ENCODE results near the gene ABCA2. TPM values are rescaled to one million over a fixed set of nuclear protein-coding genes. Genes with fewer than 3 reads are reported as not detected.

ABCA2 gene
- total RNA-seq, 1 experiment from 2014 or later = 114 TPM

GRCh38 chr9:136983656-136984314 is 44.3 kb downstream of the ABCA2 start:
- Histone ChIP-seq H3K79me2 (ENCODE audit: insufficient read depth, low read length) (no peaks in the 10 kb centered on the region), H4K20me1 (ENCODE audit: insufficient read depth) (no peaks in the 10 kb centered on the region), H3K4me2 (ENCODE audit: low read length) (no peak overlapping the region), H3K9me2 (ENCODE audit: insufficient read depth) (no peaks in the 10 kb centered on the region), H3K36me3 (ENCODE audit: control insufficient read depth in 1 of 2, insufficient read depth in 2 of 2, low read length in 2 of 2) (no peaks in the 10 kb centered on the region), H3K27ac (ENCODE audit: low read depth, low read length) (no peak overlapping the region), H3K4me3 (replicated peaks in 1 of 2; ENCODE audit: low read depth in 1 of 2, low read length in 2 of 2) (no peak overlapping the region), H3K4me1 (ENCODE audit: control insufficient read depth in 1 of 2, insufficient read depth in 2 of 2, low read length in 2 of 2) (peaks cover 0 to 5% of the 10 kb centered on the region in 2 experiments; a peak in 1 of 4 replicates), H3K27me3 (ENCODE audit: insufficient read depth, low read length) (no peaks in the 10 kb centered on the region), H3K9ac (ENCODE audit: low read length) (no peak overlapping the region), H3K9me3 (ENCODE audit: control insufficient read depth in 1 of 2, insufficient read depth in 1 of 2, low read depth in 1 of 2, low read length in 2 of 2) (no peaks in the 10 kb centered on the region), H2AFZ (ENCODE audit: low read depth, low read length, poor library complexity, severe bottlenecking) (no peak overlapping the region)
- CTCF ChIA-PET = no interaction called here
- BruUV-seq (replicated peaks) = no TSS peak
- intact Hi-C loops (cut with micrococcal nuclease) = no loop called here
- RAD21 ChIA-PET (ENCODE audit: low non-redundant PET in 1 of 2, low total read pairs in 2 of 2, uncharacterized antibody in 2 of 2, unreplicated experiment in 2 of 2) = no interaction called here
- POLR2A ChIA-PET = no interaction called here
- DNase-seq (ENCODE audit: low read depth, low spot score) (no peak), ATAC-seq (no peak)
- TF ChIP-seq POLR2A (IDR thresholded peaks at IDR 0.05; ENCODE audit: borderline replicate concordance, extremely low read depth, insufficient read depth, insufficient read length) = no peak
- no peak for TF ChIP-seq SRF (IDR thresholded peaks at IDR 0.05; ENCODE audit: low read depth)
- TF ChIP-seq SIN3A (IDR thresholded peaks at IDR 0.05; ENCODE audit: low read depth) = no peak
- no peak for TF ChIP-seq YY1 (IDR thresholded peaks at IDR 0.05; ENCODE audit: extremely low read depth, insufficient replicate concordance, low read depth, low read length)
- no peak for TF ChIP-seq FOSL1 (IDR thresholded peaks at IDR 0.05; ENCODE audit: low read depth)
- no peak for TF ChIP-seq RAD21 (IDR thresholded peaks at IDR 0.05; ENCODE audit: low read depth)

- no peak overlapping the region for H3K4me2 ChIP-seq (ENCODE audit: low read length)
- no peaks in the 10 kb centered on the region for H3K79me2 ChIP-seq (ENCODE audit: insufficient read depth, low read length)
- no peak overlapping the region for H3K27ac ChIP-seq (ENCODE audit: low read depth, low read length)
- H3K9me2 ChIP-seq (ENCODE audit: insufficient read depth) = no peaks in the 10 kb centered on the region
- H3K4me1 ChIP-seq (ENCODE audit: control insufficient read depth in 1 of 2, insufficient read depth in 2 of 2, low read length in 2 of 2) = peaks cover 0 to 6% of the 10 kb centered on the region in 2 experiments; a peak in 1 of 4 replicates
- H3K9me3 ChIP-seq (ENCODE audit: control insufficient read depth in 1 of 2, insufficient read depth in 1 of 2, low read depth in 1 of 2, low read length in 2 of 2) = no peaks in the 10 kb centered on the region
- no peak overlapping the region for H3K4me3 ChIP-seq (replicated peaks in 1 of 2; ENCODE audit: low read depth in 1 of 2, low read length in 2 of 2)
- CTCF ChIA-PET = no interaction called here
- DNase-seq (ENCODE audit: low read depth, low spot score) (no peak), ATAC-seq (no peak)
- BruUV-seq (replicated peaks) = no TSS peak
- no peak overlapping the region for H3K9ac ChIP-seq (ENCODE audit: low read length)
- no peaks in the 10 kb centered on the region for H3K36me3 ChIP-seq (ENCODE audit: control insufficient read depth in 1 of 2, insufficient read depth in 2 of 2, low read length in 2 of 2)
- no peaks in the 10 kb centered on the region for H3K27me3 ChIP-seq (ENCODE audit: insufficient read depth, low read length)
- no peak overlapping the region for H2AFZ ChIP-seq (ENCODE audit: low read depth, low read length, poor library complexity, severe bottlenecking)
- POLR2A ChIA-PET = no interaction called here
- RAD21 ChIA-PET (ENCODE audit: low non-redundant PET in 1 of 2, low total read pairs in 2 of 2, uncharacterized antibody in 2 of 2, unreplicated experiment in 2 of 2) = no interaction called here
- no peaks in the 10 kb centered on the region for H4K20me1 ChIP-seq (ENCODE audit: insufficient read depth)
- intact Hi-C loops (cut with micrococcal nuclease) = no loop called here
- no peak for TF ChIP-seq ELF1 (IDR thresholded peaks at IDR 0.05; ENCODE audit: borderline replicate concordance, low read depth)
- no peak for TF ChIP-seq EGR1 (IDR thresholded peaks at IDR 0.05; ENCODE audit: low read depth)
- no peak for TF ChIP-seq POLR2A (IDR thresholded peaks at IDR 0.05; ENCODE audit: borderline replicate concordance, extremely low read depth, insufficient read depth, insufficient read length)
- no peak for TF ChIP-seq FOSL1 (IDR thresholded peaks at IDR 0.05; ENCODE audit: low read depth)
- no peak for TF ChIP-seq ZBTB33 (IDR thresholded peaks at IDR 0.05; ENCODE audit: extremely low read depth, insufficient replicate concordance, low read length)
- TF ChIP-seq REST (IDR thresholded peaks at IDR 0.05; ENCODE audit: low read depth) = no peak
- no peak for TF ChIP-seq EZH2 (IDR thresholded peaks at IDR 0.05)
- no peak for TF ChIP-seq SP1 (IDR thresholded peaks at IDR 0.05; ENCODE audit: low read depth)
- TF ChIP-seq CBX3 (IDR thresholded peaks at IDR 0.05; ENCODE audit: low read depth) = no peak
- no peak for TF ChIP-seq ZFX (IDR thresholded peaks at IDR 0.05)
- TF ChIP-seq RAD21 (IDR thresholded peaks at IDR 0.05; ENCODE audit: low read depth) = no peak
- no peak for TF ChIP-seq SRF (IDR thresholded peaks at IDR 0.05; ENCODE audit: low read depth)
Observed at GRCh38 chr9:136983167-136983566, 44.9 kb downstream of the ABCA2 start.

Data from HCT116 (cell line).